Fibroblast of upper back skin (primary cell): ENCODE results near the gene RANBP1.

ENCODE experiments used
- DNase-seq: peaks from one replicate; pipeline ENCODE4 v3.0.0-alpha.2; 2013

RANBP1 gene

DNA sequence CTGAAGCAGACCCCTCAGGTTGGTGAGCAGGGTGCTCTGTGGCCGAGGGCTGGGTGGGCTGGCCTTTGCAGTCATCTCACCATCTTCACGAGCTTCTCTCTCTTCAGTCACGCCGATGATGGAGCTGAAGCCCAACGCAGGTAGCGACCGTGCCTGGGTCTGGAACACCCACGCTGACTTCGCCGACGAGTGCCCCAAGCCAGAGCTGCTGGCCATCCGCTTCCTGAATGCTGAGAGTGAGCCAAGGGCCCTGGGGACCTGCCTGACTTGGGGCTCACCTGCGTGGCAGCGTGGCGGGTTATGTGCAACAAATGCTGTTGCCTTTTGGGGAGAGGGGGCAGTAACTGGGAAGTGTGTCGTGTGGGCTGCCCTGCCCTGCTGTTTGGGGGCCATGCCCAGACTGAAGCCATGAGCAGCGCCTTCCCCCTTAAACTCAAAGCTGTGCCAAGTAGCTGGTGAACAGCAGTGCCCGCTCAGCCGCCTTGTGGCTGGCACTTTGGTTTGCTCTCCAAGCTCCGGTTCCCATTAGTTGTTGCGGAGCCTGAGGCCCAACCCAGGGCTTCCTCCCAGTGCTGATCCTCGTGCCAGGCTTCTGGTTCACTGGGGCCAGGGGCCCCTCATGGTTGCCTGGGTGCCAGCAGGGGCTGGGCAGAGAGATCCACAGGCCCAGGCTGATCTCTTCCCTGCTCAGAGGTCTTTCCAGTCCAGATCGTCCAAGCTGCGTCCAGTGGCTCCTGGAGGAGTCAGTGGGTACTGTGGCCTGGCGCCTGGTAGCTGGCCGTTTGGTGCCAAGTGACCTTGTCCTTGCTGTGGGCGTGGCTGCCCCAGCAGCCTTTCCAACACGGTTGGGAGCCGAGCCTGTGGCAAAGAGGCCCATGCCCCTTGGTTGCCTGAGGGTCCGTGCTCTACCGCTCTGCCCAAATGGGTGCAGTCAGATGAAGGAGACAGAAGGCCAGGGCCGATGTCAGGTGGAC lies 9.6 kb downstream of the RANBP1 start:
- no peak for DNase-seq

DNA sequence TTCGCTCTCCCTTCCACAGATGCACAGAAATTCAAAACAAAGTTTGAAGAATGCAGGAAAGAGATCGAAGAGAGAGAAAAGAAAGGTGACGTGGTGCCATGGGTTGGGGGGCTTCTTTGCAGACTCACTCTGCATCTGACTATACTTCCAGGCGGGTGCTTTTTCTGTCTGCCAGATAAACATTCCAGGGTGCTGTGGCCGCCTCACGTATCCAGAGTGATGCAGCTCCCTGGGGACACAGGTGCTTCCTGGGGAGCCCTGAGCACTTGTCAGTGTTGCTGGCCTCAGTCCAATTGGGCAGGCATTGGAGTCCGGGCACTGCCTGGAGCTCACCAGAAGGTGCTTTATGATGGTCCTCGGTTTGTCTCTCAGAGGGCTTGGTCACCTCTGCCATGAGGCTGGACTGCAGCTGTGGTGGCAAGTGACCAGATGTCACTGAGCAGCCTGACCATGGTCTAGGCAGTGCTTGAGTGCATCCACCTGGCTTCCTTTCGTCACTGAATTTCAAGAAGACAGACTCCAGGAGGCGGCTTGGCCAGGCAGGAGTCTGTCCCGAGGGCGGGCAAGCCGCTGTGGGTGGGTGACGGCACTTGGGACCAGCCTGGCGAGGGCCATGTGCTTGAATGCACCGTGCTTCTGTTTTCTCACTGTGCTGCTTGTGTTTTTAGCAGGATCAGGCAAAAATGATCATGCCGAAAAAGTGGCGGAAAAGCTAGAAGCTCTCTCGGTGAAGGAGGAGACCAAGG lies 10.6 kb downstream of the RANBP1 start:
- no peak for DNase-seq

DNA sequence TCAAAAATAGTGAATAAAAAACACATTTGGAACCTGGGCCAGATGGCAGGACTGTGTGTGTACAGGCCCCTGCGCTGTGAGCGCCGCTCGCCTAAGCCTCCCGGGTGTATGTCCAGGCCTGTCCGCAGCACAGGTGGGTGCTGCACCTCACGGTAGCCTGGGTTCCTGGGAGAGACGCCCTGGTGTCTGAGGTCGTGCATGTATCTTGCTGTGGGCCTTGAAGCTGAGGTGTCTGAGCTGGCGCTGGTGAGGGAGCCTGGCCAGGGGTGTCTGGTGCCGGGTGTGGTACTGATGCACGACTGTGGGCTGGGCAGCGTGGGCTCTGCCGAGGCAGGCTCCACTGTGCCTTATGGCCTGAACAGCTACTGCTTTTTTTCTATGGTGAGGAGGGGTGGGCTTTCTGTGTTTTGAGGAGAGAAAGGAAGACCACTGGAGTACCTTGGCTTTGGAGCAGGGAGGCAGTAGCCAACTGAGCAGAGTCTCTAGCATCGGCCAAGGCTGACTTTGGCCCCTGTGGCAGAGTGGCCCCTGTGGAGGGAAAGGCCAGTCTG lies 11.5 kb downstream of the RANBP1 start:
- no peak for DNase-seq

DNA sequence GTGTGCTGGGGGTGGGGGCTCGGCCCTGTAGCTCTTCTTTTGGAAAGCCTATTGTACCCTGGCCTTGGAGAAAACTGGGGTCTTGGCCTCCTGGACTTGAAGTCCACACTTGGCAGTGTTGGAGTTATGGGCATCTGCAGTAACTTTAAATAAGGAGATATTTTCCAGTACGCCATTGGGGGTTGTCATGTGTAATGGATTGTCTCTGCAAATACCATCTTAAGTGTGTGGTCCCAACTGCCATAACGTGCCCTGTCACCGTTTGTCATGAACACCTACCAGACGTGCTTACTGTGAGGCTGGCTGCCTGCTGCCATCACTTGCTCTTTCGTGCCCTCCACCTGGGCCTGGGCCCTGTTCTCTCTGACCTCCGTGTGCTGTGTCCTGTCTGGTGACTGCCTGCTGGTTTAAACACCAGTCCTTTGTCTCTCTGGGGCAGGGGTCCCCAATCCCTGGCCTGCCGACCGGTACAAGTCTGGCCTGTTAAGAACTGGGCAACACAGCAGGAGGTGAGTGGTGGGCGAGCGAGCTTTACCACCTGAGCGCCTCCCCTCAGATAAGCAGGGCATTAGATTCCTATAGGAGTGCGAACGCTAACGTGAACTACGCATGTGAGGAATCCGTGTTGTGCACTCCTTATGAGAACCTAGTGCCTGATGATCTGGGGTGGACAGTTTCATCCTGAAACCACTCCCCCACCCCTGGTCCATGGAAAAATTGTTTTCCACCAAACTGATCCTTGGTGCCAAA lies 12.1 kb downstream of the RANBP1 start:
- no peak for DNase-seq

DNA sequence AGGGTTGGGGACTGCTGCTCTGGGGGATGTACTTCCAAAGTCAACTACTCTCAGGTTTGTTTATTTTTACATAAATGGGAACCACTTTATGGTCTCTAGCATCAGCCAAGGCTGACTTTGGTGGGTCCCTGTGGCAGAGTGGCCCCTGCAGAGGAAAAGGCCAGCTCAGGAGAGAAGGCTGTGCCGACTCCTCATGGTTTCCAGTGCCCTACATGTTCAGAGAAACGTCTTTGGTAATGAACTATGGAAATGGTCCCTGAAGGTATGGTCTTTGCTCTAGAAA lies 12.7 kb downstream of the RANBP1 start:
- DNase-seq: no peak

DNA sequence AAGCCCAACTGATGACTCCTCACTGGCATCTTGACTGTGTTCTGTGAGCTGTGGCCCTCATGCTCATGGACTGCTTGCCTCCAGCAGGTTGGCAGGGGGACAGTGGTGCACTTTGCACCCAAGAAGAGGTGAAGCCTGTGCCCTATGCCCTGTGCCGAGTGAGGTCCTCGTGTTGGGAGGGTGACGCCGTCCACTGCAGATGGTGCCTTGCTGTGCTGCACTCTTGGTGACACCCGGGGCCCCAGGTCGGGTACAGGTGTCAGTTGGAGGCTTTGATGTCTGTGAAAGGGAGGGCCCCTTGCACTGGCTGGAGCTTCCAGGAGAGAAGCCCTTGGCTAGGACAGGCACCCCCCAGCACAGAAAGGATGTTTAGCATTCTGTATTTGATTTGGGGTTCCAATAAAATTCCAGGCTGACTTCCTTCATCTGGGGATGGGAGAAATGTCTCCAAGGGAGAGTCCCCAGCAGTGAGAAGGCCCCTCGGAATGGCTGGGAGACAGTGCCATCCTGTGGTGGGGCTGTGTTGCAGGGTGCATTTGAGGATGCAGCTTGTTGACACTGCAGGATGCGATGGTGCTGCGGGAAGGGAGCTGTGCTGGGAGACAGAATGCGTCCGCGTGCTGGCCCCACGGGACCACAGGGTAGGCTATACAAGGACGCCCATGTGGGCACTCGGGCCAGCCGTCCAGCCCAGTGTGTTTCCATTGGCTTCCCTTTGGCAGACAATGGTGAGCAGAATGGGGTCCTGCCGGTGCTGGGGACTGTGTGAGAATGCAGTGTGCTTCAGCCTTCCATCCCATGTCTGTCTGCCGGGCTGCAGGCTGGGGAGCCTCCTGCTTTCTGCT lies 13.2 kb downstream of the RANBP1 start:
- peak; percentile 16 for DNase-seq

DNA sequence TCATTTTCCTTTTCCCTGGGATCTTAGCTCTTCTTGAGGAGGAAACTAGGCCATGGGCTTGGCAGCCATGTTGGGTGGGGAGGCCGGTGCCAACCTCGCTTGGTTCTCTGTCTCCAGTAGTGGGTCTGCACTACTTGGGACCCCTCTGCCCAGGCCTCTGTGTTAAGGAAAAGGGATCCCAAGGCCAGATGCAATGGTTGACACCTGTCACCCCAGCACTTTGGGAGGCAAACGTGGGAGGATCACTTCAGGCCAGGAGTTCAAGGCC lies 13.8 kb downstream of the RANBP1 start:
- DNase-seq: no peak

DNA sequence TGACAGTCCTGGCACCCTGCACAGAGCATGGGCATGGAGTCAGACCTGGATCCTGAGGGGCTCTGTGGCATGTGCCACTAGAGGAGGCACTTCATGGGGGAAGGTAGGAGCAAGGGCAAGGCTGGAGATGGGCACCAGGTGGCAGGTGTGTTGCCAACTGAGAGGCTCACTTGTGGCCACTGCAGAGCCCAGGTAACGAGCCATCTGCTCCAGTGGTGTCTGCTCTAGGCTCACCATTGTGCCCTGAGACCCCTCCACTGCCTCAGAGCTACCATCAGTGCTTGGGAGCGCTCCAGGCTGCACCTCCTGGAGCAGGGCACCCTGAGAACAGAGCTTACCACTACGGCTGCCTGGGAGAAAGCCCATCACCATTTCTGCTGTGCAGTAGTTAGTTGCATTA lies 14.4 kb downstream of the RANBP1 start:
- DNase-seq: no peak

DNA sequence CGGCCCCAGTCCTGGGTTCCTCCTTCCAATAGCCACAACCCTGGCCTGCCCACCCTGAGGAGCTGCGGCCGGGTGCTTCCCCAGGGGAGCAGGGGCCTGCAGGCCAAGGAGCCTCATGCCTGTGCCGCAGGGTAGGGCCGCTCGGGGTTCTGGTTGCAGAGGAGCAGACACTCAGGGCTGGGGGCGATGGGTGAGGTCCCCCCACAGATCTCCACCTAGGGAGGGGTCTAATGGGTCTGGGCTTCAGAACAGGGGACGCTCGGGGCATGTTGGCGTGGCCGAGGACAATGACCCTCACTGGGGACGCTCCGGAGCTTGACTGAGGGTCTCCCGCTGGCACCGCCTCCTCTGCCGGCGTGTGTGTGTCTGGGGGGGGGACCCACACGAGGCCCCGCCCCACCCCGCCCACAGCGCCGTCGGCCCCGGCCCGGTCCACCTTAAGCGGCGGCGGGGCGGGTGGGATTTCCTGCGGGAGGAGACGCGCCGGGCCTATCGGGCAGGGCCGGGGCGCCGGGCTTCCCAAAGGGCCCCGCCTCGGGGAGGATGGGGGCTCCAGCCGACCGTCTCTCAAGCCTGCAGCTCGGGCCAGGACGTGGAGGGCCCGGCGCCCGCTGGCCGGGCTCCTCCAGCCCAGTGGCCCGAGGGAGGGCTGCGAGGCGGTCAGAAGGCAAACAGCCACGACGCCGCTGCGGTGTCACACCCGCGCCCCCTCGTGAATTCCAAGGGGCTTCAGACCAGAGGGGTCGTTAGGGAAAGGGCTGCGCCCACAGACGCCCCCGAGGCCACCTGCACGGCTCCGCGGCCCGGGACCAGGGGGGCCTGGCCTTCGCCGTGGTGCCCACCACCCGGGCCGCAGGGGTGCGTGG lies 15.1 kb downstream of the RANBP1 start:
- DNase-seq: peak; percentile 79

DNA sequence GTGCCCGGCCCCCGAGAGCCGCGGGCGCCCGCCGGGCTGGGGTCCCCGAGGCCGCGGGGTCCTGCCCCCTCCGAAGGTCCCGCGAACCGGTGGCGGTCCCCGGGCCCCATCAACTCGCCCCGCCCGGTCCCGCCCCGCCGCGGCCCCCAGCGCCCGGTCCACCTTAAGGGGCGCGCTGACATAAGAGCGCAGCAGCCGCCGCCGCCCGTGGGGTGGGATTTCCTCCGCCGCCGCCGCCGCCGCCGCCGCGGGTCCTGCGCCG lies 15.6 kb downstream of the RANBP1 start, which contains the start of gene ZDHHC8:
Gene ZDHHC8, plus strand, starts transcription at position 208 of the 262 bp plus-strand sequence. CDS start 144 bp downstream, outside the sequence.
- peak; percentile 23 for DNase-seq

DNA sequence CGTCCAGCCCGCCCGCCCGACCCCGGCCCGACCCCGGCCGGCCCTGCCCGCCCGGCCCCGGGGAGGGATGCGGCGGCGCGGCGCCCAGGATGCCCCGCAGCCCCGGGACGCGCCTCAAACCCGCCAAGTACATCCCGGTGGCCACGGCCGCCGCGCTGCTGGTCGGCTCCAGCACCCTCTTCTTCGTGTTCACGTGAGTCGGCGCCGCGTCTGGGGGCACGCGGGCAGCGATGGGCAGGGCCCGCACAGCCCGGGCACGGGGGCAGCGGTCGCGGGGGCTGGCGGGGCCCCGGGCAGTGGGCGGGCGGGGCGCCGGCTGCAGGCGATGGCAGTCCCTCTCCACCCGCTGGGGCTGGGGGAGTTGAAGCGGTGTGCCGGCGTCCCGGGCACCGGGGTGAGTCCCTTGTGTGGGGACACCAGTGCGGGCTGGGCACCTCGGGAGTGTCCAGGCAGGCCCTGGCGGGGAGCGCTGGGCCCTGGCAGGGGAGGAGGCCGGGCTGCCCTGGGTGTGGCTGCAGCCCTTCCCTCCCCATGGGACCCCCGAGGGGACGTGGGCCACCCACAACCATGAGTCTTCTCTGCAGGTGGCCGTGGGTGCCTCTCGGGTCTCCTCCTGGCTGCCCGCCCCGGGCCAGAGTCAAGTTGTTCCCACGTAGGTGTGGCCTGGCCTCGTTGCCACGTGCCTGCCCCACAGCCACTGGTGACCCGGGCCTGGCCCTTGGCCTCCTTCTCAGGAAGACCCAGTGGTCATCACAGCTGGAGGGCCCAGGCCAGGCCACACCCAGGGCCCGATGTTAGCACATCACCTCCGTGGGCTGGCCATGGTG lies 16.2 kb downstream of the RANBP1 start:
- no peak for DNase-seq

DNA sequence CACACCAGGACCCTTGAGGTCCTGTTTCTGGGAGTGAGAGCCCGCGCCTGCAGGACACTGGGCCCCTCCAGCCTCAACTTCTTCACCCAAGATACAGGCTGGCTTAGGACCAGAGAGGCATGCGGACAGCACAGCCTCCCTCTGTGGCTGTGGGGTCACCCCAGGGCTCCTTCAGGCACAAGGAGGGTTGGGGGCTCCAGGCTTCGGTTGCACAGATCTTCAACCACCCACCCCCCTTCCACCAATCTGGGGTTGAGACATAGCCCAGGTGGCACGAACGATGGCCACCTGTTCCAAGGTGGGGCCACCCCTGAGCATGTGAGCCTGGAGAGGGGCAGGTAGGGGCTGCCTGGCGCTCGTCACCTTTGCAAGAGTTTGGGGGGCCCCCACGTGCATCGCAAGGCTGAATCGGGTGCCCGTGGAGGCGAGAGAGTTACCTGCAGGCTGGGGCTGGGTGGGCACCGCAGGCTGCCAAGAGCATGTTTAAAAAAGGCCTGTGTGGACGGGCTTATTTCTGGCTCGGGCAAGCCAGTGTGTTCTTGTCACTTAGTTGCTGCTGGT lies 16.9 kb downstream of the RANBP1 start:
- DNase-seq: no peak

DNA sequence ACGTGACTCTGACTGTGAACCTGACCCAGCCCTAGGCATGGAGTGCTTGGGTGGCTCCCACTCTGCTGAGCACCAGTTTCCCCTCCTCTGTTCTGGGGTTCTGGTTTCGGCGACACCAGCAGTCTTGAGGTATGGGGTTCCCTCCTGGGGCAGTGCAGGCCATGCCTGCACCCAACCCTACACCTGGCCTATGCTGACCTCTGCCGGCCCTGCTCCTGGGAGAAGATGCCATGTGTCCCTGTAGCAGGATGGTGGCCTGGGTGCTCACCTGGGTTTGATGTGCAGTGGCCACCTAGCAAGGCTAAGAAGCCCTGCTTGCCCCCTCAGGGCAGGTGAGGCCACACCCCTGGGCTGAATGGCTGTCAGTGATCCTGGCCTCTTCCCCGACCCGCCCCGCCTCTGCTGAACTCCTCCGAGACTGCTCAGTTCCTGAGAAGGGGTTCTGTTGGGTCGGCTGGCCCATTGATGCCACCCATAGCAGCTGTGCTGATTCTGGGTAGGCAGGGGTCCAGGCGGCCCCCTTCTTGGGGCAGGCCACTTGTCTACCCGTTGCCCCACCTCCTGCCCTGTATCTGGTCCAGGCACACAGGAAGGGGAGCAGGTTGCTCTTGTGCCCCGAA lies 18.1 kb downstream of the RANBP1 start:
- no peak for DNase-seq

DNA sequence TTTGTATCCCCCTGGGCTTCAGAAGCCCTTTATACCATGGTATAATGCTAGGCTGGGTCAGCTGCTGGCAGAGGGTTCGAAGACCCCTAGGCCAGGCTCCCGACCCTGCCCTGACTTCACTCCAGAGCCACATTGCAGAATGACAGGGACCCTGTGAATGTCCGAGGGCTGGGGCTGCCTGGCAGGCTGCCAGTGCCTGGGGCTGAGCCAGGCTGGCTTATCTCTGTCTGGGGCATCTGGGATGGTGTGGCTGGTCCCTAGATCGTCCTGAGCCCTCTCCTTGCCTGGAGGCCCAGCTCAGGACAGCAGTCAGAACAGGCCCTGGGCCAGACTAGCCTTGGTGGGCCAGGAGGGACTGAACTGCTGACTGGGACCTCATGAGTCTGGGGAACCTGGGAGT lies 19.4 kb downstream of the RANBP1 start:
- DNase-seq: no peak

DNA sequence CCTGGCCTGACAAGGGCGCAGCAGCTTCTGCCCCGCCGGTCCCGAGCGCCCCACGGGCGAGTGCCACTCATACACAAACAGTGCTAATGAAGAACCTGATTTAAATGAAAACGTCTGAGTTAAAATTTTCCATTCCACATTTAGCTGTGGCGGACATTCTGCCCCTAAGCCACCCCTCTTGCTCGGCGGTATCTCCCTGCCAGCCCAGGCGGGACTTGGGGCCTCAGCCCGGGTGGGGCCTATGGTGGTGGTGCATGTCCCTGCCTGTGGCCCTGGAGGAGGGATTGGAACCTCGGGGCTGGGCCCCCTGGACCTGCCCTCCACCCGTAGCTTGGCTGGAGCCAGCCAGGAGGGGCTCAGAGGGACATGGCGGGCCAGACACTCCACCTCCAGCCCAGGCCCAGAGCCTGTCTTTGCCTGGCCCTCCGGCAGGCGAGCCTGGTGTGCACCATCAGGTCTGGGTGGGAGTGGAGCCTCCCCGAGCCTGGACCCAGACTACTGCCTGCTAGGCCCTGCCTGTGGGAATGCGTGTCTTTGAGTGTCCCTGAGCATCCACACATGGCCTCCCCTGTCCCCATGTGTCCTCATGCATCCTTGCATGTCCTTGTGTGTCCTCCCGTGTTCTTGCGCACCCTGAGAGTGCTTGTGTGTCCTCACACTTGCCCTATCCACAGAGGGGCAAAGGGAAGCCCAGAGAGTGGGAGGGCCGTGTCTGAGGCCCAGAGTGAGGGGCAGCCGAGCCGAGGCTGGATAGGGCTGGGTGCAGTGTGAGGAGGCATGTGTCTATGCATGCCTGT lies 20.1 kb downstream of the RANBP1 start:
- DNase-seq: no peak

DNA sequence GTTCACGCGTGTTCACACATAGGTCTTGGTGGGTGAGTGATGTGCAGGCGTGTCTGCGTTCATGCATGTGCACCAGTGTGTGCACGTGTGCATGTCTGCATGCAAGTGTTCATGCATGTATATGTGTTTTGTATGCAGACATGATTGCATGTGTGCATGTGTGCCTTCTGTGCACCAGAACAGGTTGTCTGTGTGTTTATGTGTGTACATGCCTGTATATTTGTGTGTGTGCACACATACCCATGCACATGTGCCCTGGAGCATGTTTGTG lies 20.6 kb downstream of the RANBP1 start:
- no peak for DNase-seq

DNA sequence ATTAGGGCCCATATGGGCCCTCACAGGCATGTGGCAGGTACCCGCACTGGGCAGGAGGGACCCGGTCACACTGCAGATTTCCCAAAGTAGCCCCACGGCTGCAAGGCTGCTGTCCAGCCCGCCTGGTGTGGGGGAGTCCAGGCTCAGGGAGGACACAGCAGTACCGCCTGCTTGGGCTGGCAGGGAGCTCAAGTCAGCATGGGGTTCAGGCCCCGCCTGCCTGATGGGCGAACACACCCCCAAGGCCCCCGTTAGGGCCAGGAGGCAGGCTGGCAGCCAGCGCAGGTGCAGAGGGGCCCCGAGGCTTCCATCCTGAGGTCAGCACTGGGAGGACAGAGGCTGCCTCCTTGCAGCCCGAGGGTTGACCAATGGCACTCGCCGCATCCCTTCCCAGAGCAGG lies 21.2 kb downstream of the RANBP1 start:
- no peak for DNase-seq

DNA sequence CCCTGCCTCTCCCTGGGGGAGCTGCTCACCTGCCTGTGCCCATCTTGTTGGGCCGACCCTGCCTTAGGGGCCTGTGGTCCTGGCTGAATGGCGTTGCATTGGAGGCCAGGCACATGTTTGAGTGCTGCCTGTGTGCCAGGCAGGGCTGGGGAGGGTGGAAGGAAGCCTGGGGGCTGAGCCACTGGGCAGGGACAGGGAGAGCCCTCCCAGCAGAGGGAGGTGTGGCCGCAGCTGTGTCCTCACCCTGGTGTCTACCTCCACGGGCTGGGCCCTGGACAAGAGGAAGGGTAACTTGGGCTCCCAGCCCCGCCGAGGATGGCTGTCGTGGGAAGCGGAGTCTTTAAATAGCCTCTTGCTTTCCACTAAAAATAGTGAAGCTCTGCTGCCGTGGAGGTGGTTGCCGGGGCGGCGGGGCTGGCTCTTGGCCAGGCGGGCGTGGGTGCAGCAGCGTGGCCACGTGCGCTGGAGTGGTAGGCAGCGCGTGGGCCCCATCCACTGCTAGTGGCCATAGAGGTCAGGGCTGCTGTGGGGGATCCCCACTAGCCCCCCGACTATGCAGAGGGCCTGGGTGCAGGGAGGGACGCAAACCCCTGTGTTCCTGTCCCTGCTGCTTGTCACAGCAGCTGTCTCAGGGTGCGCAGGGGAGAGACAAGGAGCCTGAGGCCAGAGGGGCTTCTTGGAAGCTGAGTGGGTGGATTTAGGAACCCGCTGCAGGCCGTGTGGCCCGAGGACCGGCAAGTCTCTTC lies 21.9 kb downstream of the RANBP1 start:
- no peak for DNase-seq

DNA sequence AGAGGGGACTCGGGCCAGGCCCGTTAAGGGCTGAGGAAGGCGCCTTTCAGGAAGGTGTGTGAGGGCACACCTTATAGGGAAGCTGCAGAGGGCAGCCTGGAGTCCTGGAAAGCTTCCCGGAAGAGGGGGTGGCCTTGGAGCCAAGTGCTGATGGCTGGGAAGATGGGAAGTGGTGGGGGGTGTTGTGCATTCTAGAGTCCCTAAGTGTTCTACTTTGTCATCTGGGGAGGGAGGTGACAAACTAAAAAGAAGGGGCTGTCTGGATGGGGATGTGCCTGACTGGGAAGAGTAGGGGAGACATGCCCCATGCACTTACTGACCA lies 22.5 kb downstream of the RANBP1 start:
- no peak for DNase-seq
